Measurements from ENCODE around the gene NUAK1. TPM values are rescaled to one million over a fixed set of nuclear protein-coding genes. Genes with fewer than 3 reads are reported as not detected.

Gene NUAK1
- total and polyA plus RNA-seq, 2 experiments from 2014 or later: 13.4 to 29.6 TPM

- no peaks in the 10 kb centered on the region for H3K9me2 ChIP-seq (ENCODE audit: insufficient read depth)
- TF ChIP-seq EZH2 (IDR thresholded peaks at IDR 0.05; ENCODE audit: insufficient read depth, poor library complexity, severe bottlenecking) (no peak), EZH2phosphoT487 (IDR thresholded peaks at IDR 0.05; ENCODE audit: insufficient read depth, low read depth) (no peak)
- peak overlapping the region; percentile 81 for H3K27ac ChIP-seq
- peak overlapping the region; percentile 24 for H3K4me2 ChIP-seq (ENCODE audit: unreplicated experiment)
- no peak overlapping the region for H3K4me3 ChIP-seq
- no peaks in the 10 kb centered on the region for H4K20me1 ChIP-seq (ENCODE audit: insufficient read depth)
- H3K9ac ChIP-seq: no peak overlapping the region
- 3% methylated on average over 2 of the region's 2 CpGs for WGBS, 2 experiments (ENCODE audit: low coverage in 1 of 2, low lambda C conversion rate in 2 of 2, missing lambda C conversion rate in 2 of 2)
- peaks cover 53% of the 10 kb centered on the region for H3K79me2 ChIP-seq (ENCODE audit: insufficient read depth)
- peaks cover 9% of the 10 kb centered on the region; the same call in 1 of the 2 replicates for H3K36me3 ChIP-seq (ENCODE audit: low read depth)
- peak; percentile 34 for DNase-seq
- H3F3A ChIP-seq (ENCODE audit: insufficient read depth): peaks cover 62% of the 10 kb centered on the region
- in situ Hi-C loops (cut with MboI): no loop called here
- H3K4me1 ChIP-seq (ENCODE audit: insufficient read depth): peaks cover 73% of the 10 kb centered on the region
- no peaks in the 10 kb centered on the region for H3K9me3 ChIP-seq (ENCODE audit: low read depth)
- H2AFZ ChIP-seq: no peak overlapping the region
- no peaks in the 10 kb centered on the region for H3K27me3 ChIP-seq (replicated peaks; ENCODE audit: insufficient read depth)
These were observed 53.5 kb downstream of the NUAK1 start for GRCh38 chr12:106085213-106085612.

GRCh38 chr12:106084759-106085158 lies 54.0 kb downstream of the NUAK1 start:
- H3K9ac ChIP-seq: peak overlapping the region; percentile 58; the same call in 1 of the 2 replicates
- WGBS, 2 experiments (ENCODE audit: low coverage in 1 of 2, low lambda C conversion rate in 2 of 2, missing lambda C conversion rate in 2 of 2): 30 to 32% methylated on average over 3 of the region's 3 CpGs
- peak overlapping the region; percentile 24 for H3K4me2 ChIP-seq (ENCODE audit: unreplicated experiment)

GRCh38 chr12:106084014-106084671 lies 54.6 kb downstream of the NUAK1 start:
- H3K4me3 ChIP-seq: 0 out of 2 replicates have a peak overlapping the region, but pooled peaks have one; percentile 8
- H3K27ac ChIP-seq: peak overlapping the region; percentile 81
- H3K9me3 ChIP-seq (ENCODE audit: low read depth): no peaks in the 10 kb centered on the region
- no peak overlapping the region for H3K4me2 ChIP-seq (ENCODE audit: unreplicated experiment)
- peaks cover 9% of the 10 kb centered on the region; the same call in 1 of the 2 replicates for H3K36me3 ChIP-seq (ENCODE audit: low read depth)
- 43 to 46% methylated on average over 10 of the region's 10 CpGs for WGBS, 2 experiments (ENCODE audit: low coverage in 1 of 2, low lambda C conversion rate in 2 of 2, missing lambda C conversion rate in 2 of 2)
- no peaks in the 10 kb centered on the region for H4K20me1 ChIP-seq (ENCODE audit: insufficient read depth)
- peak; percentile 81 for DNase-seq
- H3K4me1 ChIP-seq (ENCODE audit: insufficient read depth): peaks cover 73% of the 10 kb centered on the region
- H3K9me2 ChIP-seq (ENCODE audit: insufficient read depth): no peaks in the 10 kb centered on the region
- no peak overlapping the region for H2AFZ ChIP-seq
- H3F3A ChIP-seq (ENCODE audit: insufficient read depth): peaks cover 62% of the 10 kb centered on the region
- peaks cover 44% of the 10 kb centered on the region for H3K79me2 ChIP-seq (ENCODE audit: insufficient read depth)
- TF ChIP-seq EZH2 (IDR thresholded peaks at IDR 0.05; ENCODE audit: insufficient read depth, poor library complexity, severe bottlenecking) (no peak), EZH2phosphoT487 (IDR thresholded peaks at IDR 0.05; ENCODE audit: insufficient read depth, low read depth) (no peak)
- in situ Hi-C loops (cut with MboI): no loop called here
- H3K9ac ChIP-seq: peak overlapping the region; percentile 58
- no peaks in the 10 kb centered on the region for H3K27me3 ChIP-seq (replicated peaks; ENCODE audit: insufficient read depth)

More at GRCh38 chr12:106084759-106085158, 54.0 kb downstream of the NUAK1 start:
- Histone ChIP-seq H3K9me3 (ENCODE audit: low read depth) (no peaks in the 10 kb centered on the region), H3K27ac (peak overlapping the region; percentile 81), H3K36me3 (ENCODE audit: low read depth) (peaks cover 9% of the 10 kb centered on the region; the same call in 1 of the 2 replicates), H2AFZ (no peak overlapping the region), H3K27me3 (replicated peaks; ENCODE audit: insufficient read depth) (no peaks in the 10 kb centered on the region), H4K20me1 (ENCODE audit: insufficient read depth) (no peaks in the 10 kb centered on the region), H3K4me1 (ENCODE audit: insufficient read depth) (peaks cover 73% of the 10 kb centered on the region), H3K4me3 (no peak overlapping the region), H3K9me2 (ENCODE audit: insufficient read depth) (no peaks in the 10 kb centered on the region), H3K79me2 (ENCODE audit: insufficient read depth) (peaks cover 50% of the 10 kb centered on the region), H3F3A (ENCODE audit: insufficient read depth) (peaks cover 62% of the 10 kb centered on the region)
- in situ Hi-C loops (cut with MboI): no loop called here
- TF ChIP-seq EZH2 (IDR thresholded peaks at IDR 0.05; ENCODE audit: insufficient read depth, poor library complexity, severe bottlenecking): no peak
- TF ChIP-seq EZH2phosphoT487 (IDR thresholded peaks at IDR 0.05; ENCODE audit: insufficient read depth, low read depth): no peak
- no peak for DNase-seq

GRCh38 chr12:106082216-106083175 lies 56.3 kb downstream of the NUAK1 start:
- Histone ChIP-seq H3K9me2 (ENCODE audit: insufficient read depth) (no peaks in the 10 kb centered on the region), H3K9me3 (ENCODE audit: low read depth) (no peaks in the 10 kb centered on the region), H3K9ac (no peak overlapping the region), H3K4me1 (ENCODE audit: insufficient read depth) (peaks cover 80% of the 10 kb centered on the region), H3K27me3 (replicated peaks; ENCODE audit: insufficient read depth) (no peaks in the 10 kb centered on the region), H2AFZ (no peak overlapping the region), H3K27ac (peak overlapping the region; percentile 81), H3K79me2 (ENCODE audit: insufficient read depth) (peaks cover 28% of the 10 kb centered on the region), H4K20me1 (ENCODE audit: insufficient read depth) (no peaks in the 10 kb centered on the region), H3F3A (ENCODE audit: insufficient read depth) (peaks cover 68% of the 10 kb centered on the region), H3K4me2 (ENCODE audit: unreplicated experiment) (peak overlapping the region; percentile 19), H3K4me3 (no peak overlapping the region), H3K36me3 (ENCODE audit: low read depth) (peaks cover 9% of the 10 kb centered on the region; the same call in 1 of the 2 replicates)
- TF ChIP-seq EZH2phosphoT487 (IDR thresholded peaks at IDR 0.05; ENCODE audit: insufficient read depth, low read depth) (no peak), EZH2 (IDR thresholded peaks at IDR 0.05; ENCODE audit: insufficient read depth, poor library complexity, severe bottlenecking) (no peak)
- in situ Hi-C loops (cut with MboI): no loop called here
- DNase-seq: peak; percentile 72
- WGBS, 2 experiments (ENCODE audit: low coverage in 1 of 2, low lambda C conversion rate in 2 of 2, missing lambda C conversion rate in 2 of 2): 86 to 90% methylated on average over 15 of the region's 15 CpGs

All from GM23248 (cell line).